GM12878 (cell line): ENCODE results near the gene TACSTD2. TPM values are rescaled to one million over a fixed set of nuclear protein-coding genes. Genes with fewer than 3 reads are reported as not detected.

ENCODE experiments used
- ATAC-seq: fragments of 200-7000 bp; cut with Tn5 transposase; 3 replicates; pipeline ENCODE4 v1.9.1; 2020; ENCODE audit warnings: mild to moderate bottlenecking, moderate library complexity
- BruUV-seq: library from RNA; stranded (reverse); fragments of 400-500 nt; replicated peaks from 2 replicates; lab custom pipeline; 2021; lab: Mats Ljungman, UMichigan
- CTCF ChIA-PET: fragments of 300-600 bp; sonication (Branson Sonifier 250); formaldehyde crosslinking; extraction: SDS; loops from one replicate; lab custom pipeline; 2021; ENCODE audit warnings: inconsistent platforms; lab: Yijun Ruan, JAX
- POLR2A ChIA-PET: fragments of 350-600 bp; formaldehyde crosslinking; extraction: SDS; loops from one replicate; lab custom pipeline; 2021; ENCODE audit warnings: inconsistent platforms; lab: Charles Lee
- RAD21 ChIA-PET: fragments of 300-600 bp; sonication (Branson Sonifier 250); formaldehyde crosslinking; loops from one replicate; lab custom pipeline; 2023; ENCODE audit warnings: antibody characterized with exemption; ENCODE audit not compliant: unreplicated experiment; lab: Charles Lee
- SMC1A ChIA-PET: fragments of 300-600 bp; sonication (Branson Sonifier 250); formaldehyde crosslinking; loops from one replicate; lab custom pipeline; 2023; ENCODE audit not compliant: unreplicated experiment, uncharacterized antibody; lab: Charles Lee
- DNase-seq: peaks from one replicate; pipeline ENCODE4 v3.0.0-alpha.2; 2011; ENCODE audit warnings: low read depth, low spot score
- FAIRE-seq: peaks from 3 replicates; lab custom pipeline; 2011; peaks lifted over from hg19 to GRCh38; lab: Jason Lieb, UNC
- H2AFZ ChIP-seq: 2 replicates; pipeline ENCODE4 v1.6.0; 2011; ENCODE audit warnings: low read depth, low read length, control low read depth; ENCODE audit not compliant: control insufficient read depth
- H3K27ac ChIP-seq: 2 replicates; pipeline ENCODE4 v1.5.1; 2011; ENCODE audit warnings: control low read depth; ENCODE audit not compliant: control insufficient read depth, insufficient read depth
- H3K27me3 ChIP-seq, 2 experiments: replicated peaks in 1 of 2; 2 replicates each; pipeline versions ENCODE4 v1.6.0 to v1.6.1; 2011; ENCODE audit warnings: low read length in 1 of 2; ENCODE audit not compliant: control insufficient read depth in 2 of 2, insufficient read depth in 2 of 2
- H3K36me3 ChIP-seq, 2 experiments: 2 replicates each; pipeline ENCODE4 v1.5.1; 2011; ENCODE audit warnings: low read length in 1 of 2; ENCODE audit not compliant: control insufficient read depth in 2 of 2, insufficient read depth in 2 of 2
- H3K4me1 ChIP-seq: 2 replicates; pipeline ENCODE4 v1.6.1; 2011; ENCODE audit warnings: mild to moderate bottlenecking, low read length, moderate library complexity, mixed read lengths; ENCODE audit not compliant: control insufficient read depth, insufficient read depth
- H3K4me2 ChIP-seq: 2 replicates; pipeline ENCODE4 v1.6.0; 2011; ENCODE audit warnings: control low read depth; ENCODE audit not compliant: control insufficient read depth, insufficient read depth
- H3K4me3 ChIP-seq: fragments of 200-600 bp; sonication (generic); 2 replicates; pipeline ENCODE4 v1.5.1; 2016
- H3K79me2 ChIP-seq: 2 replicates; pipeline ENCODE4 v1.6.0; 2011; ENCODE audit warnings: low read length; ENCODE audit not compliant: control insufficient read depth, insufficient read depth
- H3K9ac ChIP-seq: 2 replicates; pipeline ENCODE4 v1.8.0; 2011; ENCODE audit warnings: low read length, control low read depth, mixed read lengths; ENCODE audit not compliant: control insufficient read depth, insufficient read depth
- H3K9me3 ChIP-seq: replicated peaks from 3 replicates; pipeline ENCODE4 v1.5.1; 2011; ENCODE audit warnings: mild to moderate bottlenecking, low read length; ENCODE audit not compliant: control insufficient read depth, insufficient read depth
- H4K20me1 ChIP-seq: 2 replicates; pipeline ENCODE4 v1.6.0; 2011; ENCODE audit not compliant: control insufficient read depth, insufficient read depth
- CEBPB ChIP-seq, 2 experiments: fragments of 150-350 bp in 1 of 2; IDR thresholded peaks; 2 replicates each; pipeline ENCODE4 v1.6.1; 2012 to 2014; ENCODE audit warnings: low read depth in 2 of 2, low read length in 2 of 2, borderline replicate concordance in 1 of 2, inconsistent platforms in 1 of 2
- DPF2 ChIP-seq: fragments of 450-650 bp; IDR thresholded peaks from 2 replicates; pipeline ENCODE4 v1.6.1; 2017; ENCODE audit warnings: mild to moderate bottlenecking
- ESRRA ChIP-seq: IDR thresholded peaks from 2 replicates; pipeline ENCODE4 v1.6.1; 2012; ENCODE audit warnings: mild to moderate bottlenecking, low read length, improper control_type of control experiment
- JUNB ChIP-seq: IDR thresholded peaks from 2 replicates; pipeline ENCODE4 v1.6.1; 2016; ENCODE audit warnings: antibody characterized with exemption, mild to moderate bottlenecking
- JUND ChIP-seq: IDR thresholded peaks from 2 replicates; pipeline ENCODE4 v1.6.1; 2012; ENCODE audit warnings: low read depth, mild to moderate bottlenecking, low read length, improper control_type of control experiment, moderate library complexity
- RB1 ChIP-seq: fragments of 450-650 bp; formaldehyde crosslinking; IDR thresholded peaks from 2 replicates; pipeline ENCODE4 v1.6.1; 2017; ENCODE audit warnings: mild to moderate bottlenecking, borderline replicate concordance
- SIX5 ChIP-seq: IDR thresholded peaks from 2 replicates; pipeline ENCODE4 v1.6.1; 2011; ENCODE audit warnings: mild to moderate bottlenecking, low read depth, low read length, moderate library complexity; ENCODE audit not compliant: severe bottlenecking
- SMC3 ChIP-seq: IDR thresholded peaks from 2 replicates; pipeline ENCODE4 v1.6.1; 2011; ENCODE audit warnings: low read length, improper control_type of control experiment, borderline replicate concordance
- USF2 ChIP-seq: IDR thresholded peaks from 2 replicates; pipeline ENCODE4 v1.6.1; 2011; ENCODE audit warnings: low read depth, low read length, improper control_type of control experiment, borderline replicate concordance
- ZNF217 ChIP-seq: fragments of 450-650 bp; IDR thresholded peaks from 2 replicates; pipeline ENCODE4 v1.6.1; 2017; ENCODE audit warnings: antibody characterized with exemption, mild to moderate bottlenecking
- ZNF24 ChIP-seq: fragments of 450-650 bp; IDR thresholded peaks from 2 replicates; pipeline ENCODE4 v1.6.1; 2017; ENCODE audit warnings: antibody characterized with exemption, mild to moderate bottlenecking
- ZNF384 ChIP-seq: IDR thresholded peaks from 2 replicates; pipeline ENCODE4 v1.6.1; 2012; ENCODE audit warnings: low read depth, mild to moderate bottlenecking, low read length, improper control_type of control experiment, borderline replicate concordance
- WGBS: methylation state at CpG from one replicate; pipeline ENCODE4 v1.1.6; 2016; ENCODE audit warnings: low lambda C conversion rate; ENCODE audit not compliant: insufficient replicate concordance, insufficient coverage; ENCODE audit errors: missing lambda C conversion rate; 5-methylcytosine and 5-hydroxymethylcytosine counted together
- in situ Hi-C: fragments of 300-500 bp; cut with MboI; formaldehyde crosslinking; loops from 9 replicates; pipeline ENCODE4 v1.14.3; 2018; ENCODE audit warnings: mixed read lengths
- intact Hi-C: fragments of 100-400 bp; cut with micrococcal nuclease; formaldehyde crosslinking; loops from one replicate; pipeline ENCODE4 v1.14.2; 2022; ENCODE audit not compliant: unreplicated experiment
- polyA plus RNA-seq, 11 experiments: library from polyadenylated mRNA; depleted of rRNA in 4 of 11; unstranded in 6 of 11; stranded (reverse) in 5 of 11; fragments of >200 nt; fragmentation: Nextera tagmentation in 4 of 11; fragmentation: Illumina TruSeq in 1 of 11; extraction: Ambion mirVana in 4 of 11; extraction: Trizol in 1 of 11; gene quantifications; 1 replicate in 1 of 11; 2 replicates in 10 of 11; pipeline versions ENCODE4 v1.2.1 to v1.2.3, GENCODE V29; 2011 to 2016; ENCODE audit warnings: inconsistent platforms in 2 of 11, missing spikeins in 2 of 11, low read depth in 1 of 11
- total RNA-seq, 4 experiments: library from RNA; depleted of rRNA in 3 of 4; stranded (reverse); fragments of >200 nt in 3 of 4; fragmentation: Illumina TruSeq in 1 of 4; extraction: Trizol in 1 of 4; gene quantifications; 2 replicates each; pipeline versions ENCODE4 v1.2.1 to v1.2.3, GENCODE V29; 2013 to 2021
- TF ChIP-seq, protein P1 (sequence below): fragments of 450-650 bp; conservative IDR thresholded peaks from 2 replicates; pipeline ENCODE4 v1.6.1; 2017; ENCODE audit warnings: mild to moderate bottlenecking, moderate library complexity
- TF ChIP-seq, protein P2 (sequence below): fragments of 450-650 bp; IDR thresholded peaks from 2 replicates; pipeline ENCODE4 v1.6.1; 2016; ENCODE audit warnings: mild to moderate bottlenecking

The TACSTD2 gene
- total and polyA plus RNA-seq, 10 of the 15 experiments (the other 5 are each of a cell fraction or from before 2014, with no cell fraction given), result 0.56 to 9.4 (median 3.7) TPM

- no peak for TF ChIP-seq ESRRA
- TF ChIP-seq USF2, result no peak
- no peak for TF ChIP-seq JUND
- no peak for TF ChIP-seq DPF2
Measured at GRCh38 chr1:58586271-58586670, 9.2 kb upstream of the TACSTD2 start (continued).

GRCh38 chr1:58585581-58586151 is 8.6 kb upstream of the TACSTD2 start:
- ChIA-PET SMC1A (interaction anchor here (1.1 to 2.6 kb wide), 2 partner anchors 13 to 19 kb away, joined by 3 to 17 read pairs; no protein-coding TSS in a partner anchor), CTCF (no interaction called here)
- no peak overlapping the region for H3K4me3 ChIP-seq

More at GRCh38 chr1:58585581-58586151, 8.6 kb upstream of the TACSTD2 start:
- Histone ChIP-seq H2AFZ (no peak overlapping the region), H3K9me3 (no peaks in the 10 kb centered on the region), H3K27me3 (no peaks in the 10 kb centered on the region), H4K20me1 (no peaks in the 10 kb centered on the region), H3K27ac (no peak overlapping the region), H3K9ac (no peak overlapping the region), H3K4me2 (no peak overlapping the region), H3K36me3 (no peaks in the 10 kb centered on the region), H3K79me2 (no peaks in the 10 kb centered on the region), H3K4me1 (peaks cover 21% of the 10 kb centered on the region)
- FAIRE-seq (no peak), DNase-seq (no peak), ATAC-seq (no peak)
- in situ Hi-C loops (no loop called here), intact Hi-C loops (no loop called here)
- BruUV-seq, result no TSS peak
- TF ChIP-seq ZNF384 (no peak), SIX5 (no peak), SMC3 (no peak), JUNB (no peak), CEBPB (IDR thresholded peaks at IDR 0.05; ENCODE audit: borderline replicate concordance in 1 of 2, low read depth in 2 of 2, low read length in 2 of 2) (no peak), RB1 (no peak), ZNF24 (no peak), ZNF217 (no peak)
- TF ChIP-seq, protein P1, sequence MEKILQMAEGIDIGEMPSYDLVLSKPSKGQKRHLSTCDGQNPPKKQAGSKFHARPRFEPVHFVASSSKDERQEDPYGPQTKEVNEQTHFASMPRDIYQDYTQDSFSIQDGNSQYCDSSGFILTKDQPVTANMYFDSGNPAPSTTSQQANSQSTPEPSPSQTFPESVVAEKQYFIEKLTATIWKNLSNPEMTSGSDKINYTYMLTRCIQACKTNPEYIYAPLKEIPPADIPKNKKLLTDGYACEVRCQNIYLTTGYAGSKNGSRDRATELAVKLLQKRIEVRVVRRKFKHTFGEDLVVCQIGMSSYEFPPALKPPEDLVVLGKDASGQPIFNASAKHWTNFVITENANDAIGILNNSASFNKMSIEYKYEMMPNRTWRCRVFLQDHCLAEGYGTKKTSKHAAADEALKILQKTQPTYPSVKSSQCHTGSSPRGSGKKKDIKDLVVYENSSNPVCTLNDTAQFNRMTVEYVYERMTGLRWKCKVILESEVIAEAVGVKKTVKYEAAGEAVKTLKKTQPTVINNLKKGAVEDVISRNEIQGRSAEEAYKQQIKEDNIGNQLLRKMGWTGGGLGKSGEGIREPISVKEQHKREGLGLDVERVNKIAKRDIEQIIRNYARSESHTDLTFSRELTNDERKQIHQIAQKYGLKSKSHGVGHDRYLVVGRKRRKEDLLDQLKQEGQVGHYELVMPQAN, result no peak
- TF ChIP-seq, protein P2, sequence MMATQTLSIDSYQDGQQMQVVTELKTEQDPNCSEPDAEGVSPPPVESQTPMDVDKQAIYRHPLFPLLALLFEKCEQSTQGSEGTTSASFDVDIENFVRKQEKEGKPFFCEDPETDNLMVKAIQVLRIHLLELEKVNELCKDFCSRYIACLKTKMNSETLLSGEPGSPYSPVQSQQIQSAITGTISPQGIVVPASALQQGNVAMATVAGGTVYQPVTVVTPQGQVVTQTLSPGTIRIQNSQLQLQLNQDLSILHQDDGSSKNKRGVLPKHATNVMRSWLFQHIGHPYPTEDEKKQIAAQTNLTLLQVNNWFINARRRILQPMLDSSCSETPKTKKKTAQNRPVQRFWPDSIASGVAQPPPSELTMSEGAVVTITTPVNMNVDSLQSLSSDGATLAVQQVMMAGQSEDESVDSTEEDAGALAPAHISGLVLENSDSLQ, result no peak
- WGBS, result 33% methylated on average over 3 of the region's 3 CpGs
- ChIA-PET RAD21 (no interaction called here), POLR2A (no interaction called here)
